ENCODE data around the gene TSPO.

- TF ChIP-seq EZH2 (IDR thresholded peaks at IDR 0.05; ENCODE audit: insufficient read depth, low read length), result no peak
- no peak for TF ChIP-seq CTCF (IDR thresholded peaks at IDR 0.05; ENCODE audit: insufficient read depth, low read depth, low read length)
Observed at GRCh38 chr22:43177479-43177878, 26.1 kb downstream of the TSPO start.
